Tibial nerve (tissue), 4 donors: ENCODE results near the gene MAGI1. TPM values are rescaled to one million over a fixed set of nuclear protein-coding genes. Genes with fewer than 3 reads are reported as not detected.

Source experiments
- DNase-seq, 2 donors: peaks; one replicate each; pipeline ENCODE4 v3.0.0-alpha.2; 2019; ENCODE audit warnings: low spot score in 2 of 2
- H3K27ac ChIP-seq, 4 donors: fragments of 200-600 bp; sonication (generic) in 3 of 4; one replicate each; pipeline ENCODE4 v1.5.1; 2017 to 2019; ENCODE audit warnings: mild to moderate bottlenecking in 1 of 4
- H3K27me3 ChIP-seq, 2 donors: fragments of 200-600 bp; sonication (generic) in 1 of 2; one replicate each; pipeline versions ENCODE4 v1.5.1 to v1.6.0; 2017 to 2019
- H3K36me3 ChIP-seq, 3 donors: fragments of 200-600 bp; sonication (generic); one replicate each; pipeline ENCODE4 v1.5.1; 2018 to 2019
- H3K4me1 ChIP-seq, 4 donors: fragments of 200-600 bp; sonication (generic) in 3 of 4; one replicate each; pipeline ENCODE4 v1.5.1; 2017 to 2019
- H3K4me3 ChIP-seq, 4 donors: fragments of 200-600 bp; sonication (generic) in 3 of 4; one replicate each; pipeline ENCODE4 v1.5.1; 2017 to 2019; ENCODE audit warnings: mild to moderate bottlenecking in 1 of 4, moderate library complexity in 1 of 4
- H3K9me3 ChIP-seq, 4 donors: fragments of 200-600 bp; sonication (generic) in 3 of 4; one replicate each; pipeline ENCODE4 v1.5.1; 2017 to 2019
- CTCF ChIP-seq, 5 experiments: fragments of 200-600 bp in 3 of 5; fragments of 450-650 bp in 2 of 5; sonication (generic) in 3 of 5; IDR thresholded peaks; one replicate each; pipeline ENCODE4 v1.5.1; 2016 to 2019; ENCODE audit warnings: antibody characterized with exemption in 5 of 5, mild to moderate bottlenecking in 3 of 5, moderate library complexity in 2 of 5
- EP300 ChIP-seq, 2 donors: sonication (generic); formaldehyde crosslinking; IDR thresholded peaks; one replicate each; pipeline ENCODE4 v1.6.1; 2017; ENCODE audit warnings: antibody characterized with exemption in 2 of 2, mild to moderate bottlenecking in 1 of 2
- POLR2A ChIP-seq, 2 donors: fragments of 450-650 bp; IDR thresholded peaks; one replicate each; pipeline ENCODE4 v1.6.1; 2017; ENCODE audit warnings: antibody characterized with exemption in 2 of 2, mild to moderate bottlenecking in 2 of 2, moderate library complexity in 2 of 2
- WGBS, 2 donors: methylation state at CpG; one replicate each; pipeline ENCODE4 v1.1.5; 2018; 5-methylcytosine and 5-hydroxymethylcytosine counted together
- total RNA-seq, 4 donors: library from RNA; depleted of rRNA; stranded (reverse); fragments of >200 nt; gene quantifications; one replicate each; pipeline ENCODE4 v1.1.0, GENCODE V29; 2016

MAGI1 gene
- total RNA-seq, 4 donors from 2014 or later = 30.6 to 52.8 (median 36.1) TPM

GRCh38 chr3:65350801-65351476 is 687.8 kb downstream of the MAGI1 start:
- no peak for DNase-seq
- WGBS, 2 donors = 71 to 81% methylated on average over 5 of the region's 5 CpGs
- Histone ChIP-seq H3K36me3 (no peaks in the 10 kb centered on the region), H3K4me3 (no peak overlapping the region), H3K27ac (peak overlapping the region in 1 of 4 donors; percentile 9), H3K4me1 (peaks cover 0 to 26% (median 0%) of the 10 kb centered on the region in 4 donors), H3K9me3 (no peaks in the 10 kb centered on the region), H3K27me3 (no peaks in the 10 kb centered on the region)
- TF ChIP-seq EP300 (IDR thresholded peaks at IDR 0.05) (no peak), POLR2A (IDR thresholded peaks at IDR 0.05) (no peak), CTCF (IDR thresholded peaks at IDR 0.05) (no peak)

GRCh38 chr3:65348398-65348995 is 690.2 kb downstream of the MAGI1 start:
- Histone ChIP-seq H3K27ac (no peak overlapping the region), H3K36me3 (no peaks in the 10 kb centered on the region), H3K27me3 (no peaks in the 10 kb centered on the region), H3K4me1 (peaks cover 0 to 9% (median 0%) of the 10 kb centered on the region in 4 donors), H3K9me3 (no peaks in the 10 kb centered on the region), H3K4me3 (no peak overlapping the region)
- WGBS, 2 donors = 47 to 67% methylated on average over 8 of the region's 8 CpGs
- no peak for TF ChIP-seq CTCF (IDR thresholded peaks at IDR 0.05)
- no peak for TF ChIP-seq EP300 (IDR thresholded peaks at IDR 0.05)
- no peak for TF ChIP-seq POLR2A (IDR thresholded peaks at IDR 0.05)
- DNase-seq = no peak

GRCh38 chr3:65347166-65347565 is 691.6 kb downstream of the MAGI1 start:
- no peak for TF ChIP-seq CTCF (IDR thresholded peaks at IDR 0.05)
- TF ChIP-seq POLR2A (IDR thresholded peaks at IDR 0.05) = no peak
- no peak for TF ChIP-seq EP300 (IDR thresholded peaks at IDR 0.05)
- no peak overlapping the region for H3K27ac ChIP-seq
- no peak for DNase-seq
- H3K27me3 ChIP-seq = no peaks in the 10 kb centered on the region
- peaks cover 0 to 7% (median 0%) of the 10 kb centered on the region in 4 donors for H3K4me1 ChIP-seq
- WGBS, 2 donors = 83 to 87% methylated on average over 1 of the region's 1 CpG
- no peak overlapping the region for H3K4me3 ChIP-seq
- H3K36me3 ChIP-seq = no peaks in the 10 kb centered on the region
- no peaks in the 10 kb centered on the region for H3K9me3 ChIP-seq

GRCh38 chr3:65344846-65345245 is 693.9 kb downstream of the MAGI1 start:
- H3K9me3 ChIP-seq = no peaks in the 10 kb centered on the region
- peak overlapping the region in 2 of 4 donors; percentile 23 to 50 for H3K27ac ChIP-seq
- DNase-seq = no peak
- no peaks in the 10 kb centered on the region for H3K27me3 ChIP-seq
- 89 to 98% methylated on average over 2 of the region's 2 CpGs for WGBS, 2 donors
- no peak overlapping the region for H3K4me3 ChIP-seq
- TF ChIP-seq CTCF (IDR thresholded peaks at IDR 0.05) (no peak), POLR2A (IDR thresholded peaks at IDR 0.05) (no peak), EP300 (IDR thresholded peaks at IDR 0.05) (no peak)
- no peaks in the 10 kb centered on the region for H3K36me3 ChIP-seq
- peaks cover 0 to 4% (median 0%) of the 10 kb centered on the region in 4 donors for H3K4me1 ChIP-seq

GRCh38 chr3:65344444-65344843 is 694.3 kb downstream of the MAGI1 start:
- H3K36me3 ChIP-seq = no peaks in the 10 kb centered on the region
- no peak for DNase-seq
- H3K27ac ChIP-seq = peak overlapping the region in 2 of 4 donors; percentile 23 to 50
- H3K27me3 ChIP-seq = no peaks in the 10 kb centered on the region
- H3K4me1 ChIP-seq = peaks cover 0 to 4% (median 0%) of the 10 kb centered on the region in 4 donors
- 70 to 72% methylated on average over 3 of the region's 3 CpGs for WGBS, 2 donors
- H3K9me3 ChIP-seq = no peaks in the 10 kb centered on the region
- no peak for TF ChIP-seq EP300 (IDR thresholded peaks at IDR 0.05)
- no peak for TF ChIP-seq CTCF (IDR thresholded peaks at IDR 0.05)
- no peak for TF ChIP-seq POLR2A (IDR thresholded peaks at IDR 0.05)
- H3K4me3 ChIP-seq = no peak overlapping the region
